ENCODE results near the gene BLOC1S5. TPM values are rescaled to one million over a fixed set of nuclear protein-coding genes. Genes with fewer than 3 reads are reported as not detected.

Gene BLOC1S5
- total and polyA plus RNA-seq, 2 of the 13 experiments (the other 11 are each of a cell fraction or from before 2014, with no cell fraction given) = 10.5 to 41.5 TPM

GRCh38 chr6:8102122-8102958 is 38.2 kb upstream of the BLOC1S5 start, which contains the start of gene EEF1E1 (continued):
- TF ChIP-seq CENPT (CRISPR knock-in tag; IDR thresholded peaks at IDR 0.05; ENCODE audit: low read depth) = no peak
- peak; percentile 85; the same call in 1 of the 2 replicates for TF ChIP-seq U2AF2 (IDR thresholded peaks at IDR 0.05; ENCODE audit: low read depth, low read length)
- peak; percentile 87 for TF ChIP-seq HDAC1 (CRISPR knock-in tag; IDR thresholded peaks at IDR 0.05)
- TF ChIP-seq REL (CRISPR knock-in tag; conservative IDR thresholded peaks at IDR 0.05) = no peak
- TF ChIP-seq NRL (CRISPR knock-in tag; IDR thresholded peaks at IDR 0.05; ENCODE audit: borderline replicate concordance) = peak; percentile 91; the same call in 1 of the 2 replicates
- peak; percentile 74; the same call in 1 of the 2 replicates for TF ChIP-seq ZNF710 (CRISPR knock-in tag; IDR thresholded peaks at IDR 0.05; ENCODE audit: borderline replicate concordance)
- TF ChIP-seq RXRB (CRISPR knock-in tag; IDR thresholded peaks at IDR 0.05; ENCODE audit: borderline replicate concordance) = peak; percentile 35; the same call in 1 of the 2 replicates
- TF ChIP-seq HMGXB3 (CRISPR knock-in tag; IDR thresholded peaks at IDR 0.05; ENCODE audit: borderline replicate concordance) = peak; percentile 100
- TF ChIP-seq SRSF1 (optimal IDR thresholded peaks at IDR 0.05; ENCODE audit: low read depth, low read length) = peak; percentile 97
- TF ChIP-seq HDAC2 (CRISPR knock-in tag; IDR thresholded peaks at IDR 0.05) = peak; percentile 67
- TF ChIP-seq ZNF143 (CRISPR knock-in tag; IDR thresholded peaks at IDR 0.05) = no peak
- TF ChIP-seq ERF (CRISPR knock-in tag; IDR thresholded peaks at IDR 0.05) = peak; percentile 83
- TF ChIP-seq ZNF296 (CRISPR knock-in tag; conservative IDR thresholded peaks at IDR 0.05) = no peak; the same call in 1 of the 2 replicates
- no peak for TF ChIP-seq ZKSCAN1 (IDR thresholded peaks at IDR 0.05; ENCODE audit: low read length)
- no peak for TF ChIP-seq ZNF224 (CRISPR knock-in tag; IDR thresholded peaks at IDR 0.05)
- peak; percentile 82 for TF ChIP-seq HOXA3 (CRISPR knock-in tag; IDR thresholded peaks at IDR 0.05)
- TF ChIP-seq ZFP41 (CRISPR knock-in tag; IDR thresholded peaks at IDR 0.05; ENCODE audit: borderline replicate concordance) = 0 out of 2 replicates have a peak, but pooled peaks have one; percentile 59
- 0 out of 2 replicates have a peak, but pooled peaks have one; percentile 60 for TF ChIP-seq HINFP (CRISPR knock-in tag; IDR thresholded peaks at IDR 0.05; ENCODE audit: low read depth)
- peak; percentile 91 for TF ChIP-seq ZFX (CRISPR knock-in tag; IDR thresholded peaks at IDR 0.05; ENCODE audit: low read depth)
- peak; percentile 61 for TF ChIP-seq RAD21 (CRISPR knock-in tag; IDR thresholded peaks at IDR 0.05)
- TF ChIP-seq SP4 (CRISPR knock-in tag; IDR thresholded peaks at IDR 0.05) = peak; percentile 97
